GM12878 (cell line): ENCODE data around the gene STXBP2. TPM values are rescaled to one million over a fixed set of nuclear protein-coding genes. Genes with fewer than 3 reads are reported as not detected.
A peak's percentile ranks its signal among the peaks of the same experiment; 100 is the strongest.

Source experiments
- ATF7 ChIP-seq: fragments of 450-650 bp; IDR thresholded peaks from 2 replicates; pipeline ENCODE4 v1.6.1; 2016; ENCODE audit warnings: low read depth, mild to moderate bottlenecking
- BACH1 ChIP-seq: fragments of 450-650 bp; IDR thresholded peaks from 2 replicates; pipeline ENCODE4 v1.6.1; 2017; ENCODE audit warnings: mild to moderate bottlenecking, borderline replicate concordance
- BHLHE40 ChIP-seq, 2 experiments: fragments of 450-650 bp in 1 of 2; IDR thresholded peaks; 2 replicates each; pipeline ENCODE4 v1.6.1; 2011 to 2017; ENCODE audit warnings: low read depth in 2 of 2, borderline replicate concordance in 1 of 2, improper control_type of control experiment in 1 of 2, low read length in 1 of 2, mild to moderate bottlenecking in 1 of 2
- CBX5 ChIP-seq: sonication (generic); IDR thresholded peaks from 2 replicates; pipeline ENCODE4 v1.6.1; 2016; ENCODE audit warnings: low read depth, moderate library complexity, mild to moderate bottlenecking, inconsistent platforms
- CEBPB ChIP-seq, 2 experiments: fragments of 150-350 bp in 1 of 2; IDR thresholded peaks; 2 replicates each; pipeline ENCODE4 v1.6.1; 2012 to 2014; ENCODE audit warnings: low read depth in 2 of 2, low read length in 2 of 2, borderline replicate concordance in 1 of 2, inconsistent platforms in 1 of 2
- CREM ChIP-seq: IDR thresholded peaks from 2 replicates; pipeline ENCODE4 v1.6.1; 2014; ENCODE audit warnings: antibody characterized with exemption, low read depth
- EGR1 ChIP-seq, 2 experiments: IDR thresholded peaks; 1 replicate in 1 of 2; 2 replicates in 1 of 2; pipeline ENCODE4 v1.6.1; 2011 to 2012; ENCODE audit warnings: low read depth in 2 of 2, low read length in 2 of 2, borderline replicate concordance in 1 of 2, mild to moderate bottlenecking in 1 of 2, moderate library complexity in 1 of 2
- ETV6 ChIP-seq, 2 experiments: fragments of 450-650 bp in 1 of 2; IDR thresholded peaks in 1 of 2; conservative IDR thresholded peaks in 1 of 2; 2 replicates each; pipeline ENCODE4 v1.6.1; 2014; ENCODE audit warnings: antibody characterized with exemption in 1 of 2, borderline replicate concordance in 1 of 2, low read depth in 1 of 2, mild to moderate bottlenecking in 1 of 2, moderate library complexity in 1 of 2
- HCFC1 ChIP-seq: fragments of 150-350 bp; IDR thresholded peaks from 2 replicates; pipeline ENCODE4 v1.6.1; 2014; ENCODE audit warnings: low read length
- IKZF1 ChIP-seq: fragments of 450-650 bp; conservative IDR thresholded peaks from 2 replicates; pipeline ENCODE4 v1.6.1; 2017; ENCODE audit warnings: antibody characterized with exemption, mild to moderate bottlenecking
- JUNB ChIP-seq: IDR thresholded peaks from 2 replicates; pipeline ENCODE4 v1.6.1; 2016; ENCODE audit warnings: antibody characterized with exemption, mild to moderate bottlenecking
- KDM1A ChIP-seq: fragments of 200-600 bp; sonication (generic); IDR thresholded peaks from 2 replicates; pipeline ENCODE4 v1.6.1; 2016; ENCODE audit warnings: borderline replicate concordance
- MEF2A ChIP-seq: IDR thresholded peaks from 2 replicates; pipeline ENCODE4 v1.6.1; 2011; ENCODE audit warnings: low read depth, mild to moderate bottlenecking, low read length, moderate library complexity; ENCODE audit not compliant: insufficient read depth
- MXI1 ChIP-seq: fragments of 150-350 bp; IDR thresholded peaks from 2 replicates; pipeline ENCODE4 v1.6.1; 2011; ENCODE audit warnings: low read depth, mild to moderate bottlenecking, inconsistent platforms, low read length, improper control_type of control experiment
- MYB ChIP-seq: fragments of 150-350 bp; IDR thresholded peaks from 2 replicates; pipeline ENCODE4 v1.6.1; 2014; ENCODE audit warnings: mild to moderate bottlenecking, low read depth, low read length, borderline replicate concordance
- NBN ChIP-seq: fragments of 450-650 bp; IDR thresholded peaks from 2 replicates; pipeline ENCODE4 v1.6.1; 2016
- NR2F1 ChIP-seq: fragments of 450-650 bp; conservative IDR thresholded peaks from 2 replicates; pipeline ENCODE4 v1.6.1; 2017; ENCODE audit warnings: mild to moderate bottlenecking
- NRF1 ChIP-seq: conservative IDR thresholded peaks from 2 replicates; pipeline ENCODE4 v1.6.1; 2011; ENCODE audit warnings: mild to moderate bottlenecking, low read depth, low read length, improper control_type of control experiment
- PAX8 ChIP-seq: fragments of 450-650 bp; IDR thresholded peaks from 2 replicates; pipeline ENCODE4 v1.6.1; 2017; ENCODE audit warnings: mild to moderate bottlenecking, moderate library complexity
- RAD21 ChIP-seq: IDR thresholded peaks from 2 replicates; pipeline ENCODE4 v1.6.1; 2011; ENCODE audit warnings: mild to moderate bottlenecking, low read depth, low read length, moderate library complexity; ENCODE audit not compliant: insufficient read depth
- RUNX3 ChIP-seq: IDR thresholded peaks from 2 replicates; pipeline ENCODE4 v1.6.1; 2012; ENCODE audit warnings: low read length, inconsistent platforms
- SMC3 ChIP-seq: IDR thresholded peaks from 2 replicates; pipeline ENCODE4 v1.6.1; 2011; ENCODE audit warnings: low read length, improper control_type of control experiment, borderline replicate concordance
- SP1 ChIP-seq: IDR thresholded peaks from one replicate; pipeline ENCODE4 v1.6.1; 2011; ENCODE audit warnings: low read depth, low read length
- TBL1XR1 ChIP-seq: IDR thresholded peaks from 2 replicates; pipeline ENCODE4 v1.6.1; 2012; ENCODE audit warnings: low read depth, low read length, improper control_type of control experiment
- TCF7 ChIP-seq: IDR thresholded peaks from 2 replicates; pipeline ENCODE4 v1.6.1; 2014; ENCODE audit warnings: antibody characterized with exemption, borderline replicate concordance
- polyA plus RNA-seq, 11 experiments: library from polyadenylated mRNA; depleted of rRNA in 4 of 11; unstranded in 6 of 11; stranded (reverse) in 5 of 11; fragments of >200 nt; fragmentation: Nextera tagmentation in 4 of 11; fragmentation: Illumina TruSeq in 1 of 11; extraction: Ambion mirVana in 4 of 11; extraction: Trizol in 1 of 11; gene quantifications; 1 replicate in 1 of 11; 2 replicates in 10 of 11; pipeline versions ENCODE4 v1.2.1 to v1.2.3, GENCODE V29; 2011 to 2016; ENCODE audit warnings: inconsistent platforms in 2 of 11, missing spikeins in 2 of 11, low read depth in 1 of 11
- total RNA-seq, 4 experiments: library from RNA; depleted of rRNA in 3 of 4; stranded (reverse); fragments of >200 nt in 3 of 4; fragmentation: Illumina TruSeq in 1 of 4; extraction: Trizol in 1 of 4; gene quantifications; 2 replicates each; pipeline versions ENCODE4 v1.2.1 to v1.2.3, GENCODE V29; 2013 to 2021
- TF ChIP-seq, protein P1 (sequence below): fragments of 450-650 bp; IDR thresholded peaks from 2 replicates; pipeline ENCODE4 v1.6.1; 2017; ENCODE audit warnings: mild to moderate bottlenecking, low read depth, inconsistent platforms; ENCODE audit not compliant: poor library complexity, severe bottlenecking
- TF ChIP-seq, protein P2 (sequence below): IDR thresholded peaks from 2 replicates; pipeline ENCODE4 v1.6.1; 2012; ENCODE audit warnings: low read length, inconsistent platforms
- TF ChIP-seq, protein P3 (sequence below): IDR thresholded peaks from 2 replicates; pipeline ENCODE4 v1.6.1; 2011; ENCODE audit warnings: low read depth, mild to moderate bottlenecking, low read length, moderate library complexity, borderline replicate concordance; ENCODE audit errors: extremely low read depth

The STXBP2 gene
- total and polyA plus RNA-seq, 10 of the 15 experiments (the other 5 are each of a cell fraction or from before 2014, with no cell fraction given): 2.6 to 111 (median 61.4) TPM

DNA sequence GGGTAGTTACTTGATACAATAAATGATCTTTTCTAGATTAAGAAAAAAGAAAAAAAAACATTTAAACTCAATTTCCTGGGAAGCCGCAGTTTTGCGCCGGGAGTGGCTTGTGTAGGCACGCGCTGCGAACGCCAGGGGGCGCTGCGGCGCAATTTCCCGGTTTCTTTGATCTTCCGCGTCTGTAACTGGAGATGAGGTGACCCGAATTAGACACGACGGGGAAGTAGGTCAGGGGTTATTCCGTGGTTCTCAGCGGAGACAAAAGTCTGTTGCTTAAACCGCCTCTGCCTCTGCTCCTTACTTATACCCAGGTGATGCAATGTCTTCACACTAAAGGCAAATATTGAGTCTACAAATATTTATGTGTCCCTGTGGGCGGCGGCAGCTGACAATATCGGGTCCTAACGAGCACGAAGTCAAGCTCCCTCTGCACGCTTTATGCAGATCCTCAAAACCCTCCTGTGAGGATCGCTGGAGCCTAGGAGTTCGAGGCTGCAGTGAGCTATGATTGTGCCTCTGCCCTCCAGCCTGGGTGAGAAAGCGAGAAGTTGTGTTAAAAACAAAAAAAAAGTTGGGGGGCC is 15.2 kb downstream of the STXBP2 start (continued):
- TF ChIP-seq, protein P1, sequence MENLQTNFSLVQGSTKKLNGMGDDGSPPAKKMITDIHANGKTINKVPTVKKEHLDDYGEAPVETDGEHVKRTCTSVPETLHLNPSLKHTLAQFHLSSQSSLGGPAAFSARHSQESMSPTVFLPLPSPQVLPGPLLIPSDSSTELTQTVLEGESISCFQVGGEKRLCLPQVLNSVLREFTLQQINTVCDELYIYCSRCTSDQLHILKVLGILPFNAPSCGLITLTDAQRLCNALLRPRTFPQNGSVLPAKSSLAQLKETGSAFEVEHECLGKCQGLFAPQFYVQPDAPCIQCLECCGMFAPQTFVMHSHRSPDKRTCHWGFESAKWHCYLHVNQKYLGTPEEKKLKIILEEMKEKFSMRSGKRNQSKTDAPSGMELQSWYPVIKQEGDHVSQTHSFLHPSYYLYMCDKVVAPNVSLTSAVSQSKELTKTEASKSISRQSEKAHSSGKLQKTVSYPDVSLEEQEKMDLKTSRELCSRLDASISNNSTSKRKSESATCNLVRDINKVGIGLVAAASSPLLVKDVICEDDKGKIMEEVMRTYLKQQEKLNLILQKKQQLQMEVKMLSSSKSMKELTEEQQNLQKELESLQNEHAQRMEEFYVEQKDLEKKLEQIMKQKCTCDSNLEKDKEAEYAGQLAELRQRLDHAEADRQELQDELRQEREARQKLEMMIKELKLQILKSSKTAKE: peak; percentile 76
- TF ChIP-seq ATF7: peak; percentile 66
- peak; percentile 89 for TF ChIP-seq SMC3
- peak; percentile 73 for TF ChIP-seq CREM
- TF ChIP-seq CEBPB (IDR thresholded peaks at IDR 0.05; ENCODE audit: borderline replicate concordance in 1 of 2, low read depth in 2 of 2, low read length in 2 of 2): peak in 1 of 2 experiments; percentile 56; a peak in 1 of 4 replicates
- peak; percentile 27 to 46; a peak in 1 of 4 replicates for TF ChIP-seq BHLHE40 (IDR thresholded peaks at IDR 0.05; ENCODE audit: borderline replicate concordance in 1 of 2, low read depth in 2 of 2, low read length in 1 of 2)
- TF ChIP-seq PAX8: no peak
- TF ChIP-seq RAD21: peak; percentile 60
- TF ChIP-seq RUNX3: peak; percentile 48; the same call in 1 of the 2 replicates
- no peak for TF ChIP-seq KDM1A
- 0 out of 3 replicates have a peak, but pooled peaks of 1 of the 2 experiments have one; percentile 29 for TF ChIP-seq EGR1 (IDR thresholded peaks at IDR 0.05; ENCODE audit: borderline replicate concordance in 1 of 2, low read depth in 2 of 2, low read length in 2 of 2)
- peak in 1 of 2 experiments; percentile 35; a peak in 1 of 4 replicates for TF ChIP-seq ETV6 (conservative IDR thresholded peaks at IDR 0.05 in 1 of 2, IDR thresholded peaks at IDR 0.05 in 1 of 2; ENCODE audit: borderline replicate concordance in 1 of 2, low read depth in 1 of 2)
- TF ChIP-seq JUNB: no peak
- peak; percentile 99 for TF ChIP-seq TCF7
- TF ChIP-seq HCFC1: 0 out of 2 replicates have a peak, but pooled peaks have one; percentile 24
- TF ChIP-seq MXI1: 0 out of 2 replicates have a peak, but pooled peaks have one; percentile 10
- TF ChIP-seq NR2F1: peak; percentile 95
- TF ChIP-seq, protein P2, sequence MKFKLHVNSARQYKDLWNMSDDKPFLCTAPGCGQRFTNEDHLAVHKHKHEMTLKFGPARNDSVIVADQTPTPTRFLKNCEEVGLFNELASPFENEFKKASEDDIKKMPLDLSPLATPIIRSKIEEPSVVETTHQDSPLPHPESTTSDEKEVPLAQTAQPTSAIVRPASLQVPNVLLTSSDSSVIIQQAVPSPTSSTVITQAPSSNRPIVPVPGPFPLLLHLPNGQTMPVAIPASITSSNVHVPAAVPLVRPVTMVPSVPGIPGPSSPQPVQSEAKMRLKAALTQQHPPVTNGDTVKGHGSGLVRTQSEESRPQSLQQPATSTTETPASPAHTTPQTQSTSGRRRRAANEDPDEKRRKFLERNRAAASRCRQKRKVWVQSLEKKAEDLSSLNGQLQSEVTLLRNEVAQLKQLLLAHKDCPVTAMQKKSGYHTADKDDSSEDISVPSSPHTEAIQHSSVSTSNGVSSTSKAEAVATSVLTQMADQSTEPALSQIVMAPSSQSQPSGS: 0 out of 2 replicates have a peak, but pooled peaks have one; percentile 11
- TF ChIP-seq IKZF1: peak; percentile 76
- TF ChIP-seq TBL1XR1: peak; percentile 41; the same call in 1 of the 2 replicates
- TF ChIP-seq BACH1: peak; percentile 55; the same call in 1 of the 2 replicates
- 0 out of 2 replicates have a peak, but pooled peaks have one; percentile 83 for TF ChIP-seq CBX5
- 0 out of 2 replicates have a peak, but pooled peaks have one; percentile 48 for TF ChIP-seq NBN
- TF ChIP-seq, protein P3, sequence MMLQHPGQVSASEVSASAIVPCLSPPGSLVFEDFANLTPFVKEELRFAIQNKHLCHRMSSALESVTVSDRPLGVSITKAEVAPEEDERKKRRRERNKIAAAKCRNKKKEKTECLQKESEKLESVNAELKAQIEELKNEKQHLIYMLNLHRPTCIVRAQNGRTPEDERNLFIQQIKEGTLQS: 0 out of 2 replicates have a peak, but pooled peaks have one; percentile 23
- TF ChIP-seq MEF2A: peak; percentile 76; the same call in 1 of the 2 replicates
- peak; percentile 16 for TF ChIP-seq SP1
- no peak for TF ChIP-seq NRF1
- TF ChIP-seq MYB: 0 out of 2 replicates have a peak, but pooled peaks have one; percentile 24
